HepG2 (cell line): Measurements from ENCODE around the gene TDRD5. TPM values are rescaled to one million over a fixed set of nuclear protein-coding genes. Genes with fewer than 3 reads are reported as not detected.

ENCODE experiments used
- ATAC-seq: fragments of 200-7000 bp; cut with Tn5 transposase; 3 replicates; pipeline ENCODE4 v1.9.1; 2020; ENCODE audit warnings: mild to moderate bottlenecking, moderate library complexity
- BruUV-seq: library from RNA; stranded (reverse); fragments of 400-500 nt; replicated peaks from 2 replicates; lab custom pipeline; 2021; lab: Mats Ljungman, UMichigan
- CTCF ChIA-PET: fragments of 300-600 bp; formaldehyde crosslinking; extraction: SDS; loops from one replicate; lab custom pipeline; 2021; ENCODE audit warnings: low total read pairs, inconsistent platforms, low intra/inter-chr PET ratio; lab: Yijun Ruan, JAX
- POLR2A ChIA-PET: fragments of 350-600 bp; sonication (Branson Sonifier 250); formaldehyde crosslinking; loops from one replicate; lab custom pipeline; 2020; ENCODE audit warnings: antibody characterized with exemption, inconsistent platforms; lab: Yijun Ruan, JAX
- DNase-seq: peaks from one replicate; pipeline ENCODE4 v3.0.0-alpha.2; 2015; ENCODE audit warnings: low spot score
- FAIRE-seq: peaks from 3 replicates; lab custom pipeline; 2011; peaks lifted over from hg19 to GRCh38; lab: Jason Lieb, UNC
- H2AFZ ChIP-seq: one replicate; pipeline ENCODE4 v1.6.1; 2011; ENCODE audit warnings: low read length, inconsistent platforms
- H3K27ac ChIP-seq: fragments of 300-600 bp; 3 replicates; pipeline ENCODE4 v1.8.0; 2011; ENCODE audit warnings: mixed run types, mild to moderate bottlenecking, mixed read lengths, low read length, inconsistent platforms; ENCODE audit not compliant: insufficient read depth; ENCODE audit errors: extremely low read length
- H3K27me3 ChIP-seq, 2 experiments: fragments of 200-600 bp in 1 of 2; 2 replicates in 1 of 2; 3 replicates in 1 of 2; pipeline versions ENCODE4 v1.6.0 to v1.8.0; 2011; ENCODE audit warnings: low read length in 2 of 2, mild to moderate bottlenecking in 2 of 2, moderate library complexity in 2 of 2, inconsistent platforms in 1 of 2; ENCODE audit not compliant: insufficient read depth in 2 of 2, control insufficient read depth in 1 of 2
- H3K36me3 ChIP-seq, 2 experiments: fragments of 200-600 bp in 1 of 2; replicated peaks in 1 of 2; 2 replicates in 1 of 2; 3 replicates in 1 of 2; pipeline versions ENCODE4 v1.5.1 to v1.8.0; 2011; ENCODE audit warnings: low read length in 2 of 2, inconsistent platforms in 1 of 2; ENCODE audit not compliant: insufficient read depth in 2 of 2, control insufficient read depth in 1 of 2
- H3K4me1 ChIP-seq: 2 replicates; pipeline ENCODE4 v1.5.1; 2012; ENCODE audit warnings: low read length, inconsistent platforms; ENCODE audit not compliant: insufficient read depth
- H3K4me2 ChIP-seq: 2 replicates; pipeline ENCODE4 v1.6.0; 2011; ENCODE audit warnings: low read depth, low read length, inconsistent platforms
- H3K4me3 ChIP-seq, 3 experiments: fragments of 200-600 bp in 1 of 3; sonication (generic), shearing (Covaris generic) in 1 of 3; replicated peaks in 1 of 3; 2 replicates each; pipeline ENCODE4 v1.5.1; 2011 to 2016; ENCODE audit warnings: low read length in 3 of 3, inconsistent platforms in 2 of 3, low read depth in 2 of 3, mild to moderate bottlenecking in 2 of 3, control low read depth in 1 of 3, mixed read lengths in 1 of 3; ENCODE audit not compliant: insufficient read depth in 1 of 3
- H3K79me2 ChIP-seq: one replicate; pipeline ENCODE4 v1.6.1; 2011; ENCODE audit warnings: low read length, inconsistent platforms; ENCODE audit not compliant: insufficient read depth
- H3K9ac ChIP-seq: 2 replicates; pipeline ENCODE4 v1.6.0; 2011; ENCODE audit warnings: mild to moderate bottlenecking, low read depth, low read length, inconsistent platforms; ENCODE audit not compliant: insufficient read depth
- H3K9me3 ChIP-seq: 2 replicates; pipeline ENCODE4 v1.5.1; 2012; ENCODE audit warnings: mild to moderate bottlenecking, low read length
- H4K20me1 ChIP-seq: 2 replicates; pipeline ENCODE4 v1.6.0; 2011; ENCODE audit warnings: inconsistent platforms, mild to moderate bottlenecking, low read length, moderate library complexity; ENCODE audit not compliant: insufficient read depth
- CHCHD3 ChIP-seq: sonication (generic); formaldehyde crosslinking; IDR thresholded peaks from 2 replicates; pipeline ENCODE4 v1.8.0; 2022; ENCODE audit warnings: mild to moderate bottlenecking, missing genetic modification reagents, moderate library complexity
- ELF4 ChIP-seq: sonication (generic); formaldehyde crosslinking; IDR thresholded peaks from 2 replicates; pipeline ENCODE4 v1.5.0; 2020; ENCODE audit warnings: missing genetic modification reagents, mild to moderate bottlenecking, moderate library complexity, borderline replicate concordance
- NCOR1 ChIP-seq: fragments of 200-600 bp; sonication (generic); IDR thresholded peaks from 2 replicates; pipeline ENCODE4 v1.7.0; 2017; ENCODE audit warnings: antibody characterized with exemption, low read length, borderline replicate concordance
- NR3C1 ChIP-seq: sonication (generic); formaldehyde crosslinking; IDR thresholded peaks from 2 replicates; pipeline ENCODE4 v1.4.0; 2020; ENCODE audit warnings: missing genetic modification reagents
- PHF8 ChIP-seq: sonication (generic); formaldehyde crosslinking; IDR thresholded peaks from 2 replicates; pipeline ENCODE4 v1.5.0; 2020; ENCODE audit warnings: missing genetic modification reagents
- RFX5 ChIP-seq: IDR thresholded peaks from 2 replicates; pipeline ENCODE4 v1.6.1; 2011; ENCODE audit warnings: low read depth, low read length, improper control_type of control experiment
- SP140L ChIP-seq: sonication (generic); formaldehyde crosslinking; IDR thresholded peaks from 2 replicates; pipeline ENCODE4 v1.4.0; 2020; ENCODE audit warnings: missing genetic modification reagents, borderline replicate concordance
- TBX2 ChIP-seq: sonication (generic); formaldehyde crosslinking; IDR thresholded peaks from 2 replicates; pipeline ENCODE4 v1.5.0; 2020; ENCODE audit warnings: missing genetic modification reagents, mild to moderate bottlenecking, borderline replicate concordance
- ZFP90 ChIP-seq: sonication (generic); formaldehyde crosslinking; IDR thresholded peaks from 2 replicates; pipeline ENCODE4 v1.8.0; 2022; ENCODE audit warnings: missing genetic modification reagents, mild to moderate bottlenecking, inconsistent platforms, borderline replicate concordance
- ZNF207 ChIP-seq: fragments of 450-650 bp; IDR thresholded peaks from 2 replicates; pipeline ENCODE4 v1.6.1; 2016; ENCODE audit warnings: antibody characterized with exemption, borderline replicate concordance
- ZNF34 ChIP-seq: sonication (generic); formaldehyde crosslinking; IDR thresholded peaks from 2 replicates; pipeline ENCODE4 v1.4.0; 2020; ENCODE audit warnings: mild to moderate bottlenecking, missing genetic modification reagents, borderline replicate concordance
- ZNF484 ChIP-seq: sonication (generic); formaldehyde crosslinking; IDR thresholded peaks from 2 replicates; pipeline ENCODE4 v1.5.1; 2020; ENCODE audit warnings: mild to moderate bottlenecking, low read depth, missing genetic modification reagents, borderline replicate concordance
- ZNF547 ChIP-seq: sonication (generic); formaldehyde crosslinking; IDR thresholded peaks from 2 replicates; pipeline ENCODE4 v1.5.1; 2020; ENCODE audit warnings: mild to moderate bottlenecking, missing genetic modification reagents
- WGBS: methylation state at CpG from one replicate; pipeline ENCODE4 v1.1.6; 2017; ENCODE audit warnings: low lambda C conversion rate; 5-methylcytosine and 5-hydroxymethylcytosine counted together
- in situ Hi-C: cut with HindIII; loops from 2 replicates; pipeline ENCODE4 v1.10.0; 2017; ENCODE audit warnings: low pct_unique_long_range_greater_than_20kb; ENCODE audit not compliant: extremely low pct_ligation_motif_present
- intact Hi-C: fragments of 100-400 bp; cut with micrococcal nuclease; formaldehyde crosslinking; loops from one replicate; pipeline ENCODE4 v1.10.0; 2022; ENCODE audit not compliant: unreplicated experiment
- polyA plus RNA-seq, 8 experiments: library from polyadenylated mRNA; depleted of rRNA in 3 of 8; stranded (reverse) in 7 of 8; unstranded in 1 of 8; fragments of >200 nt; fragmentation: Illumina TruSeq in 4 of 8; extraction: Trizol in 4 of 8; gene quantifications; 2 replicates each; pipeline versions ENCODE4 v1.2.1 to v1.2.3, GENCODE V29; 2011 to 2016; ENCODE audit warnings: low read depth in 4 of 8, missing spikeins in 1 of 8, mixed read lengths in 1 of 8; ENCODE audit not compliant: insufficient read depth in 1 of 8
- total RNA-seq, 5 experiments: library from RNA; depleted of rRNA; stranded (reverse); fragments of >200 nt; fragmentation: Illumina TruSeq; extraction: Trizol; gene quantifications; 2 replicates each; pipeline ENCODE4 v1.2.3, GENCODE V29; 2016; ENCODE audit warnings: low read depth in 1 of 5
- TF ChIP-seq, protein P1 (sequence below): sonication (generic); formaldehyde crosslinking; IDR thresholded peaks from 2 replicates; pipeline ENCODE4 v1.4.0; 2020; ENCODE audit warnings: missing genetic modification reagents
- TF ChIP-seq, protein P2 (sequence below): IDR thresholded peaks from 2 replicates; pipeline ENCODE4 v1.6.1; 2016

The TDRD5 gene
- total and polyA plus RNA-seq, 2 of the 13 experiments (the other 11 are each of a cell fraction or from before 2014, with no cell fraction given): not detected

DNA sequence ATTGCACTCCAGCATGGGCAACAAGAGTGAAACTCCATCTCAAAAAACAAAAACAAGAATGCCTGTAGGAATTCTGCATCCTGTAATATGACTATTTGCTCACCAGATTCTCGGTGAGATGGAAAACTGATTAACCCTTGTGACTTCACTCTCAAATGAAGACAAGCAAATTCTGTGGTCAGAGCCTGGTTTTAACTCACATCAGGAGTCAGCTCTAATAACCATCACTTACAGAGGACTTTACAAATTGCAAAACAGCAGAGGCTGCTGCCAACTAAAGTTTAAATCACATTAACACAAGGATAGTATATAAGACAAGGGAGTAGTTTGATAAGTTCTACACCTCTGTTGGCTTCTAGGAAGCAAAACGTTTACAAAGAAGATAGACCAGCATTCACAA lies 115.8 kb downstream of the TDRD5 start:
- no peaks in the 10 kb centered on the region for H3K79me2 ChIP-seq
- H3K9ac ChIP-seq: no peak overlapping the region
- no peak overlapping the region for H3K27ac ChIP-seq
- BruUV-seq: no TSS peak
- no peak overlapping the region for H3K4me3 ChIP-seq
- no peaks in the 10 kb centered on the region for H3K4me1 ChIP-seq
- TF ChIP-seq ZNF207 (no peak), TBX2 (no peak), CHCHD3 (no peak), ELF4 (CRISPR knock-in tag) (no peak), ZNF484 (no peak), PHF8 (no peak), ZNF547 (CRISPR knock-in tag) (no peak), ZFP90 (CRISPR knock-in tag) (no peak), NCOR1 (no peak), SP140L (CRISPR knock-in tag) (no peak), NR3C1 (no peak), RFX5 (no peak), ZNF34 (CRISPR knock-in tag) (no peak)
- TF ChIP-seq, protein P1, sequence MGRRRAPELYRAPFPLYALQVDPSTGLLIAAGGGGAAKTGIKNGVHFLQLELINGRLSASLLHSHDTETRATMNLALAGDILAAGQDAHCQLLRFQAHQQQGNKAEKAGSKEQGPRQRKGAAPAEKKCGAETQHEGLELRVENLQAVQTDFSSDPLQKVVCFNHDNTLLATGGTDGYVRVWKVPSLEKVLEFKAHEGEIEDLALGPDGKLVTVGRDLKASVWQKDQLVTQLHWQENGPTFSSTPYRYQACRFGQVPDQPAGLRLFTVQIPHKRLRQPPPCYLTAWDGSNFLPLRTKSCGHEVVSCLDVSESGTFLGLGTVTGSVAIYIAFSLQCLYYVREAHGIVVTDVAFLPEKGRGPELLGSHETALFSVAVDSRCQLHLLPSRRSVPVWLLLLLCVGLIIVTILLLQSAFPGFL (CRISPR knock-in tag): no peak
- TF ChIP-seq, protein P2, sequence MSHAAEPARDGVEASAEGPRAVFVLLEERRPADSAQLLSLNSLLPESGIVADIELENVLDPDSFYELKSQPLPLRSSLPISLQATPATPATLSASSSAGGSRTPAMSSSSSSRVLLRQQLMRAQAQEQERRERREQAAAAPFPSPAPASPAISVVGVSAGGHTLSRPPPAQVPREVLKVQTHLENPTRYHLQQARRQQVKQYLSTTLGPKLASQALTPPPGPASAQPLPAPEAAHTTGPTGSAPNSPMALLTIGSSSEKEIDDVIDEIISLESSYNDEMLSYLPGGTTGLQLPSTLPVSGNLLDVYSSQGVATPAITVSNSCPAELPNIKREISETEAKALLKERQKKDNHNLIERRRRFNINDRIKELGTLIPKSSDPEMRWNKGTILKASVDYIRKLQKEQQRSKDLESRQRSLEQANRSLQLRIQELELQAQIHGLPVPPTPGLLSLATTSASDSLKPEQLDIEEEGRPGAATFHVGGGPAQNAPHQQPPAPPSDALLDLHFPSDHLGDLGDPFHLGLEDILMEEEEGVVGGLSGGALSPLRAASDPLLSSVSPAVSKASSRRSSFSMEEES (CRISPR knock-in tag): no peak
- H3K36me3 ChIP-seq: no peaks in the 10 kb centered on the region
- ATAC-seq (no peak), DNase-seq (no peak), FAIRE-seq (no peak)
- H2AFZ ChIP-seq: no peak overlapping the region
- 0% methylated on average over 2 of the region's 2 CpGs for WGBS
- in situ Hi-C loops (loop anchor here (5.0 kb wide), 1 partner anchor 110 kb away; no protein-coding TSS in a partner anchor), intact Hi-C loops (loop anchor here (2.0 kb wide), 1 partner anchor 471 kb away; no protein-coding TSS in a partner anchor)
- no peak overlapping the region for H3K4me2 ChIP-seq
- peaks cover 0 to 11% of the 10 kb centered on the region in 2 experiments; a peak in 1 of 5 replicates for H3K27me3 ChIP-seq
- CTCF ChIA-PET: interaction anchor here (2.9 kb wide), 1 partner anchor 102 kb away, joined by 43 read pairs; no protein-coding TSS in a partner anchor
- H3K9me3 ChIP-seq: no peaks in the 10 kb centered on the region
- no peaks in the 10 kb centered on the region for H4K20me1 ChIP-seq
- POLR2A ChIA-PET: no interaction called here
